NCI-H2029 (cell line): ENCODE measurements around the gene DPAGT1.
"Not testable (repeated sequence)": the region's sequence is repeated elsewhere in the genome, so short reads cannot be mapped to it uniquely, and the experiment has no call there.

Experiments used
- DNase-seq: peaks from one replicate; lab custom pipeline; 2025; lab: John Stamatoyannopoulos, UW

Gene DPAGT1

DNA sequence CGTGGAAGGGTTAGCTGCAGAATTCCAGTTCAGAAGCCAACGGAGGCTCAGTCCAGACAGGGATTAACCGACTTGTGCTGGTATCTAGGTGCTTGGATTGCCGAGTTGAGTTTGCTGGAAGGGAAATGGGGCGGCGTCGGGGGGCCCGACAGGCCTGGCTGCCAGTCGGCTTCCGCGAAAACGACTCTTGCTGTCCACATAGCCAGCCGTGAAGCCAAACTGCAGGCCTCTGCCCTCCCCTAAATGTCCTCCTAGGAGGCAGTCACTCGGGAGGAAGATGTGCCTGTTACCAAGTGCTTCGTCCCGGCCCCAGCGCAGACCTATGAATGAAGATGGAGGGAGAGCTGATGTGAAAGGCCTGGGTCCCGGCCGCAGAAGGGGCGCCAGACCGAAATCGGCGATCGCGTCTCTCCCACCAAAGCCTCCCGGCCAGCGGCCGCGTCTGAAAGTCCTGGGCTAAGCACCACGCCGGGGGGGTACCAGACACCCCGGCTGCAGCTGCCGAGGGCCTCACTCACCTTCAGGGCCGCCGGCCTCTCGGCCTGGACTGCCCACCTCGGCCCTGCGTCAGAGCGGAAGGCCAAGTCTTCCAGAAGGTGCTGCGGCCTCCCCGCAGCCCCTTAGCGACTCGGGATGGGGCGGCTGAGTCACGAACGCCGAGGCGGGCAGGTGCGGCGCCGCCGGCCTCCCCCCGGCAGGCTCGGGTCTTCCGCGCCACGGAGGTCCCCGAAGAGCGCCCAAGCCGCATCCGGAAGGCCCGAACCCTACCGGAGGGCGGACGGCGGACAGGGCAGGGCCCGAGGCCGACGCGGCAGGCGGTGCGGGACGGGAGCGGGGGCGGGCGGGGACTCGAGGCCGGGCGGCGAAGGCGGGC is 7.5 kb downstream of the DPAGT1 start:
- no peak for DNase-seq

DNA sequence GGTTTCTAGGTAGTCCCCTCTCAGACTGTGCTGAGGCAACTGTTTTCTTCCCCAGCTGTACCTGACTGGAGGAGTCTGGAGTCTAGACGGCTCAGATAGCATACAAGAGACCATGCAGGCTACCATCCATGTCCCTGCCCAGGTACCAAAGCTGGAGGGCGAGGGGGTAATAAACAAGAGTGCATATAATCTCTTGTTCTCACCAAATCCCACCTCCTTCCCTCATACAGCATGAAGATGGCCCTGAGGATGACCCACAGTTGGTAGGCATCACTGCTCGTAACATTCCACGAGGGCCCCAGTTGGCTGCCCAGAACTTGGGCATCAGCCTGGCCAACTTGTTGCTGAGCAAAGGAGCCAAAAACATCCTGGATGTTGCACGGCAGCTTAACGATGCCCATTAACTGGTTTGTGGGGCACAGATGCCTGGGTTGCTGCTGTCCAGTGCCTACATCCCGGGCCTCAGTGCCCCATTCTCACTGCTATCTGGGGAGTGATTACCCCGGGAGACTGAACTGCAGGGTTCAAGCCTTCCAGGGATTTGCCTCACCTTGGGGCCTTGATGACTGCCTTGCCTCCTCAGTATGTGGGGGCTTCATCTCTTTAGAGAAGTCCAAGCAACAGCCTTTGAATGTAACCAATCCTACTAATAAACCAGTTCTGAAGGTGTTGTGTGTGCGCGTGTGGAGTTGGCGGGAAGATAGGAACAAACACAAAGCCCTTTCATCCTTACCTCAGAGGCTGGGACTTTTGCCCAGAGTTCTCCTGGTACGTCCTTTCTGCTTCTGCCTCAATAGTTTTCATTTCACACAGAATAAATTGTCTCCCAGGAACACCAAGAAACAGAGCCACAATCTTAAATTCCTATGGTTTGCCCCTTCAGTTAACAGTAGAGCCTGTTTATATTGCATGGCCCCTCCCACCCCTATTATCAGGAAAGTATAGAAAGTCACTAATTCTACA is 8.5 kb downstream of the DPAGT1 start:
- no peak for DNase-seq

DNA sequence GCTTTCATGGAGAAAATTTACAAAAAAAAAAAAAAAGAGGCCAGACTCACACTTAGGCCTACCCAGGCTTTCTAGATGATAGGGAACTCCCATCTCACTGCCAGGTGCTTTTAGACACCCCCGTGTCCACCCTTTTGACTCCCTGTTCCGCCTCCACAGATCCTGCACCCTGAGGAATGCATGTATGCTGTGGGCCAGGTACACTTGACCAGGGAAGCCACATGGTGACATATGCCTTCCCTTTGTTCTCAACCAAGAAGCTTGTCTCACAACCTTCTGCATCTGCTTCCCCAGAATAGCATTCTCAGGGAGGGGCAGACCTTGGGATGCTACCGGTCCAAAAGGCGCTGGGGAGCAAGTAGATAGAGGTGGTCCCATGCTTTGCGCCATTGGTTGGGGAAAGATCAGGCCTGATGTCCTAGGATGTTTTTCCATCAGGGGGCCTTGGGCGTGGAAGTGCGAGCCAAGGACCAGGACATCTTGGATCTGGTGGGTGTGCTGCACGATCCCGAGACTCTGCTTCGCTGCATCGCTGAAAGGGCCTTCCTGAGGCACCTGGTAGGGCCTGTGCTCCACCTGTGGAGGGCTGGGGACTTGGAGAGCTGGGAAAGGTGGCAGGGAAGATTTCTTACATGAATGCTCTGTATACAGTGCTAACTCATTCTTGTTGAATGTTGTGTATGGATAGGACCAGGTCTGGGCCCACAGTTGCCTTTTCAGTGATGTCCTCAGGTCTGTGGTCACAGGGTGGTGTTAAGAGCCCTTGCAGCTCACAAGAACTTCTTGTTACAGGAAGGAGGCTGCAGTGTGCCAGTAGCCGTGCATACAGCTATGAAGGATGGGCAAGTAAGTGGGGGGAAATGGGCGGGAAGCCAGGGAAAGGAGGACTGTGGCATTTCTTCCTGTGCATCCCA is 9.4 kb downstream of the DPAGT1 start:
- peak; percentile 8 for DNase-seq

DNA sequence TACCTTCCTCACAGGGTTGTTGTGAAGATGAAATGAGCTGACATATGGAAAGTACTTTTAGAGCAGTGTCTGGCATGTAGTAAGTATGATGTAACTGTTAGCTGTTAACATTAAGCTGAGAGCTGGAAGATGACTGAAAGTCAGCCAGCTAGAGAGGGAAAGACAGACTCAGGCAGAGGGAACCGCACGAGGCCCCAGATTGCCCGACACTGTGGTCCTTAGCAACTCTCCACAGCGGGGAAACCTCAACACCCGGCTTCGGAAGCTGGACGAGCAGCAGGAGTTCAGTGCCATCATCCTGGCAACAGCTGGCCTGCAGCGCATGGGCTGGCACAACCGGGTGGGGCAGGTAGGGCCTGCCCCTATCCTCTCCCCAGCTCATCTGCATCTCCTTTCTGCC is 10.5 kb downstream of the DPAGT1 start:
- no peak for DNase-seq

DNA sequence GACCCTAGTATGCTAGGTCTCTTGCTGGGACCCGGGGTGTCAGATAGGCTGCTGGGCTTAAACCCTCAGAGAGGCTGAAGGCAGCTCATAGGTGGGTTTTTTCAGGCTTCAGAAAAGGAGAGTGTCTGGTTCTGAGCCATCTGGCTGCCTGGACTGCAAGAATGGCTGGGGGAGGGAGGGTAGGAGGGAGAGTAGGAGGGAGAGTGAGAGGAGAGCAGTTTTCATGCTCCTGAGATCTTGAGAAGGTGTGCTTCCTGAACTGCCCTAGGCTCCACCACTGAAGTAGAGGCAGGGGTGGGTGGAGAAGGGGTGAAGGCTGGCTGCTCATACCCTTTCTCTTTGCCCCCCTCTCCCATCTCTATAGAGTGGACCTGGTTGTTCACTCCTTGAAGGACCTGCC is 12.3 kb downstream of the DPAGT1 start:
- no peak for DNase-seq

DNA sequence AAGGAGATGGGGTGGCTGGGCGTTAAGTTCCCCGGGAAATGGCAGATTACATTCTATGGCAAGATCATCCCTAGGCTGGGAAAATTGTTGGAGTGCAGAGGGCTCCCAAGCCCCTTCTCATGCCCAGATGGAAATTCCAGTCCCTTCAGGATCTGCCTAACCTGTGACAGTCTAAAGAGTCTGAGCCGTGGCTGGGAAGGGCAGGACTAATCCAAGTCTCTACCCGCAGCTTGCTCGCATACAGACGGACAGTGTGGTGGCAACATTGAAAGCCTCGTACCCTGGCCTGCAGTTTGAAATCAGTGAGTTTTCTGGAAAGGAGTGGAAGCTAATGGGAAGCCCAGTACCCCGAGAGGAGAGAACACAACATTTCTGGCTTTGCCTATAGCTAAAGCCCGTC is 13.2 kb downstream of the DPAGT1 start:
- no peak for DNase-seq

DNA sequence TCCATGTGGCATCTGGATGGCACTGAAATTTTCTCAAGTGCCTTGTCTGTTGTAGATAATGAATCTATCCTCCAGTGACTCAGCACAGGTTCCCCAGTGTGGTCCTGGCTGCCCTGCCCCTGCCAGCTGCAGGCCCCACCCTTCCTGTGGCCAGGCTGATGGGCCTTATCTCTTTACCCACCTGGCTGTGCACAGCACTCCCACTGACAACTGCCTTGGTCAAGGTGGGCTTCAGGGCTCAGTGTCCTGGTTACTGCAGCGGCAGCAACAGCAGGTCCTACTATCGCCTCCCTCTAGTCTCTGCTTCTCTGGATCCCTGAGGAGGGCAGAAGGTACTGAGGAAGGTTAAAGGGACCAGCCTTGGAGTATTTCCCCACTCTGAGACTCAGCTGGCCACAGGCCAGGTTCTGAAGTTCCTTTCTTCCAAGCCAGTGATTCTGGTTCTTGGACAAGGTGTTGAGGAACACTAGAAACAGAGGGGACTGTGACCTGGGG is 13.9 kb downstream of the DPAGT1 start:
- DNase-seq = peak; percentile 10

DNA sequence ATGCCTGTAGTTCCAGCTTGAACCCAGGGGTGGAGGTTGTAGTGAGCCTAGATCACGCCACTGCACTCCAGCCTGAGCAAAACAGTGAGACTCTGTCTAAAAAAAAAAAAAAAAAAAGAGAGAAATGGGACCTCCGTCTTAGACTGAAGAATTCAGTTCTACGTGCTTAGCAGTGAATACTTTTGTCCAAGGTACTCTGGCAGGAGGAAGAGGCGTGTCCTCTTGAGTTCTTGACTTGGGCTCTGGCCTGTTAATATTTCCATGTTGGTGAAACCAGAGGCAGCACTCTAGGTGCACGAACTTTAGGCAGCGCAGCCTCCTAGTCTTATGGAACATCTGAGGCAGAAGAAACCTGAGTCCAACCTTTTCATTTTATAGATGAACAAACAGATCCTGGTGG is 14.5 kb downstream of the DPAGT1 start:
- no peak for DNase-seq

DNA sequence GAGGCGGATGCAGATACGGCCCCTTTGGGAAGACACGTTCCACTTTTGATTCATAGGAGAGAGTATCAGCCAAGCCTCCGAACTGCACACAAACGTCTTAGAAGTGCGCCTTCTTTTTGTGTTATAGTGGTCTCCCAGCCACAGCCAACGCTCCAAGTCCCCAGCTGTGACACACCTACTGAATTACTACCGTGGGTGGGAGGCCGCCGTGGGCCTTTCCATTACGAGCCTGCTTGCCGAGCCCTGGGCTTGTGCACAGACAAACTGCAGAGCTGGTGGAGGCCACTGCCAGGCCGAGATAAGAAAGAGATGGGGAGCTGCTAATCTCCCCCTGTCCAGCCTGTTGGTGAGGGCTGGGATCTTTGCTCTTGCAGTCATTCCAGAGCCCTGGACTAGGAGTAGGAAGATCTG is 16.2 kb downstream of the DPAGT1 start:
- no peak for DNase-seq

DNA sequence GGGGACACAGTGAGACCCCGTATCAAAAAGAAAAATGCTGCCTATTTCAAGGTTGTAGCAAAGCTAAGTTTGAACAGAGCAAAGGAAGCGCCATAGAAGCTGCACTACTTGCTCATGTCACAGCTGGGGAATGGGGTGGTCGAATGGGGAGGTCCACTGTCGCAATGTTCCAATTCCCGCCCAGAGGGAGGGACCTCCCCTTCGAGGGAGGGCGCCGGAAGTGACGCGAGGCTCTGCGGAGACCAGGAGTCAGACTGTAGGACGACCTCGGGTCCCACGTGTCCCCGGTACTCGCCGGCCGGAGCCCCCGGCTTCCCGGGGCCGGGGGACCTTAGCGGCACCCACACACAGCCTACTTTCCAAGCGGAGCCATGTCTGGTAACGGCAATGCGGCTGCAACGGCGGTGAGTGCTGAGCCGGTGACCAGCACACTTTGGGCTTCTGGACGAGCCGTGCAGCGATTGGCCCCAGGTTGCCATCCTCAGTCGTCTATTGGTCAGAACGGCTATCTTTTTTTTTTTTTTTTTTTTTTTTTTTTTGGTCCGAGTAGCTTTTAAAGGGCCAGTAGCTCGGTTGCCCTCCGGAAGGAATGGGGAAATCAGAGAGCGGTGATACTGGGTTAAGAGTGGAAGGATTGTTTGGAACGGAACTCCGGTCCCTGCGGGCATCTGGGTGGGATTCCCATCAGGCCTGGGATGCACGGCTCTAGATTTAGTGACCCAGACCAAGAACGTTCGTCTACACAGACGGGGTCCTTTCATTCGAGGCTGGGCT is 16.8 kb downstream of the DPAGT1 start, which contains the start of gene HMBS:
Gene HMBS (plus strand): TSS at position 219 of the 774 bp plus-strand sequence. CDS start 153 bp downstream, at position 372.
- peak; percentile 90 for DNase-seq

DNA sequence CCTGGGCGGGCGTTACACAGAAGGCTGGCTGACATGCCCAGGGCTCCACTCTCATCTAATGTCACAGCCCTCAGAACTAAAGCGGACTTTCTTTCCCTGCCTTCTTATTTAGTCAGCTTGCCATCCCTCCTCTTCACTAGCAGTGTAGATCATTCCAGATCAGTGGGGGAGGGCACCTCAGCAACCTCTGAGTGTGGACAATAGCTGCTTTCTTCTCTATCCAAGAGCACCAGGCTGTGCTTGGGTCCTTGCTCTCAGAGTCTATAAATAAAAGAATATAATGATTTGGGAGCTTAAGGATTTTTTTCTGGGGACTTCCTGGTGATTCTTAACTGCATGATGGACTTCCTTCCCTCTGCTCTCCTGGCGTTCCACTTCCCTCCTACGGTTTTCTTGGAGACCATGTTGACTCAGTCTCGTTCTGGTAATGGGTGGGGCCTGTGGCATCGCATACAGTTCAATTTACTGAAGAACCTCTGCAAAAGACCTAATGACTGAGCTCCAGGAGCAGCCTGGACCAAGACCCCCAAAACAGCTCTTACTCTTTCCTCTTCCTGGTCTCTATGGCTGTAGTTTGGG is 19.9 kb downstream of the DPAGT1 start:
- no peak for DNase-seq

DNA sequence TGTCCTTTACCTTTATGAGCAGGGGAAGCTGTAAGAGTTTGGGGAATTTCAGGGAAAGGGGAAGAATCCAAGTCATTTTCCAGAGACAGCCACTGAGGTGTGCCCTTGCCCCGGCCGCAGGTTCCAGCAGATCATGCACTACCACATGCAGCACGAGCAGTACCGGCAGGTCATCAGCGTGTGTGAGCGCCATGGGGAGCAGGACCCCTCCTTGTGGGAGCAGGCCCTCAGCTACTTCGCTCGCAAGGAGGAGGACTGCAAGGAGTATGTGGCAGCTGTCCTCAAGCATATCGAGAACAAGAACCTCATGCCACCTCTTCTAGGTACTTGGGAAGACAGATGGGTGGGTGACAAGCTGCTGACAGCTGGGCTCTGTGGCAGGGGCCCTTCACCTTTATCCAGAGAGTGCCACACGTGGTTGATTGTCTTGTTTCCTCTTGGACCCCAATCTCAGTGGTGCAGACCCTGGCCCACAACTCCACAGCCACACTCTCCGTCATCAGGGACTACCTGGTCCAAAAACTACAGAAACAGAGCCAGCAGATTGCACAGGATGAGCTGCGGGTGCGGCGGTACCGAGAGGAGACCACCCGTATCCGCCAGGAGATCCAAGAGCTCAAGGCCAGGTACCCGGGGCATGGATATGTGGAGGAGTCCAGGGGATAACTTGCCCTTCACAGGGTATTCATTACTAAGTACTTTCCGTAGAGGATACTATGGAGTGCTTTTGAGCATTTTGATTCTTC is 22.8 kb downstream of the DPAGT1 start:
- DNase-seq = no peak

DNA sequence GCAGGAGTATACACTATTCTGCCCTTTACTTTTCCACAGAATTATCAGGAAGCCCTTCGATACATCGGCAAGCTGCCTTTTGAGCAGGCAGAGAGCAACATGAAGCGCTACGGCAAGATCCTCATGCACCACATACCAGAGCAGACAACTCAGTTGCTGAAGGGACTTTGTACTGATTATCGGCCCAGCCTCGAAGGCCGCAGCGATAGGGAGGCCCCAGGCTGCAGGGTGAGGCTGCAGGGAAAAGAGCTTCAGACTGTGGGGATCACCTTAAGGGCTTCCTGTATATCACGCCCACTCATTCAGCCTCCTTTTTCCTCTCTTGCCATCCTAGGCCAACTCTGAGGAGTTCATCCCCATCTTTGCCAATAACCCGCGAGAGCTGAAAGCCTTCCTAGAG is 23.8 kb downstream of the DPAGT1 start:
- DNase-seq = no peak

DNA sequence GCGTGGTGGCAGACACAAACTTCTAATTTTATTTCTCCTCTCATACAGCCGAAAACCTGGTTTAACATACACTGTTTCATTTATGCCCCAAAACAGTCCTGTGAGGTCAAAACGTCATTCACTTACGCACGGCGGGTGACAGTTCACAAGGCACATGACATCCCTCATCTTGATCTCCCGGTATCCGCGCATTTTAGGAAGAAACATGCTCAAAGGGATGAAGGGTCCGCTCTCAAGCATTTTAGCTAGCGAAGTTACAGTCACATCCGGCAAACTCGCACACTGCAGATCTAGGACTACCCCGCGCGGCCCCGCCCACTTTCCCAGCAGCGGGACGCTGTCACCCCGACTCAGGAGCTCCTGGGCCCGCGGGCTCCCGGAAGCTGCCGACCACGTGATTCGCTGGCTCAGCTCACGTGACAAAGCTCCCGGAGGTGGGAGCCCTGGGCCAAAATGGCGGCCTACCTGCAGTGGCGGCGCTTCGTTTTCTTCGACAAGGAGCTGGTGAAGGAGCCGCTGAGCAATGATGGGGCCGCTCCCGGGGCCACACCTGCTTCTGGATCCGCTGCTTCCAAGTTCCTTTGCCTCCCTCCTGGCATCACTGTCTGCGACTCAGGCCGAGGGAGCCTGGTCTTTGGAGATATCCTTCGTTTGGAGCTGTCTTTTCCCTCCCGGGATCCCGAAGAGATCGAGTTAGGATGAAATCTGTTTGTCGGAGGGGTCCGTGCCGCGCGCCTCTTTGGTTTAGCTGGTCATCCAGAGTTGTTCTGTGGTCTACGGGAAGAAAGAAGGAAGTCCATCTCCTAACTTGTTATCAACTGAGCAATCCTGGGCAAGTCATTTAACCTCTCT is 34.1 kb downstream of the DPAGT1 start, which contains the start of gene VPS11:
Gene VPS11 (plus strand): TSS at position 448 of the 852 bp plus-strand sequence. CDS start 6 bp downstream, at position 454.
- peak; percentile 91 for DNase-seq

DNA sequence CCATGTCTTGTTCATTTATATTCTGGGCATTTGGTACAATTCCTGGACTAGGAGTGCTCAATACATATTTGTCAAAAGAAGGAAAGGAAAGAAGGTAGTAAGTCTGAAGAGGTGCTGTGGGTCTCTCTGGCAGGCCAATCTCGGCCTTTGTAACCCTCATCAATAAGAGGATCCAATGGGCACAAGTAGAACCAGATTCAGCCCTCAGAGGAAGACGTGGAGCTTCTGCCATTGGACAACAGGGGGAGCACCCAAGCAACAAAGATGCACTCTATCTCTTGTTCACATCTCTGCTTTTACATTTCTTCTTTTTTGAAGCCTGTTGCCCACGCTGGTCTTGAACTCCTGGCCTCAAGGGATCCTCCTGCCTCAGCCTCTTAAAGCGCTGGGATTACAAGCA is 36.3 kb downstream of the DPAGT1 start:
- DNase-seq = no peak

DNA sequence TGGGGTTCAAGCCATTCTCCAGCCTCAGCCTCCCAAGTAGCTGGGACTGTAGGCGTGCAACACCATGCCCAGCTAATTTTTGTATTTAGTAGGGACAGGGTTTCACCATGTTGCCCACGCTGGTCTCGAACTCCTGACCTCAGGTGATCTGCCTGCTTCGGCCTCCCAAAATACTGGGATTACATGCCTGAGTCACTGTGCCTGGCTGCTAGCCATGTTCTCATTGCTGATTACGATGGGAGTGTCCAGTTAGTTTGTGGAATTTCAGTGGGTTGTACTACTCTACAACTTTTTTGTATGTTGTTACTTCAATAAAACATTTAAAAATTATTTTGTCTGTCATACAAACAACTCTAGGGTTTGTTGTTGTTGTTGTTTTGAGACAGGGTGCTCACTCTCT is 38.9 kb downstream of the DPAGT1 start:
- DNase-seq = no peak

DNA sequence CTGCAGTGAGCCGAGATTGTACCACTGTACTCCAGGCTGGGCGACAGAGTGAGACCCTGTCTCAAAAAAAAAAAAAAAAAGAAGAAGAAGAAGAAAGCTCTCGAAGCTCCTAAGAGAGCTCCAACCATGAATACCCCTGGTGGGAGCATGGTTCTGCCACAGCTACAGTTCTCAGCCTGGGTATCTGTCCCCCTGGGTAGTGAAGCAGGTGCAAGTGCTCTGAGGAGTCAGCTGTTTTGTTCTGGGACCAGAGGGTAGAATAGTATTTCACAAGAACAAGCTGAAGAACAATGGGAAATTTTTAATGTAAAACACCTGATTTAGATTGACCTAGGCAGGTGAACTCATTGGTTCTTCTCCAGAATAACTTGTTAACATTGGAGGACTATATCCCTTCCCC is 40.4 kb downstream of the DPAGT1 start:
- no peak for DNase-seq

DNA sequence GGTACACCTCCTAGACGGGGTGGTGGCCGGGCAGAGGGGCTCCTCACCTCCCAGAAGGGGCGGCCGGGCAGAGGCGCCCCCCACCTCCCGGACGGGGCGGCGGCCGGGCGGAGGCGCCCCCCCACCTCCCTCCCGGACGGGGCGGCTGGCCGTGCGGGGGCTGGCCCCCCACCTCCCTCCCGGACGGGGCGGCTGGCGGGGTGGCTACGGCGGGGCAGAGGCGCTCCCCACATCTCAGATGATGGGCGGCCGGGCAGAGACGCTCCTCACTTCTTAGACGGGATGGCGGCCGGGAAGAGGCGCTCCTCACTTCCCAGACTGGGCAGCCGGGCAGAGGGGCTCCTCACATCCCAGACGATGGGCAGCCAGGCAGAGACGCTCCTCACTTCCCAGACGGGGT is 42.5 kb downstream of the DPAGT1 start:
- not testable (repeated sequence) for DNase-seq
